Superior temporal gyrus (tissue), 1 donor: ENCODE data around the gene TANGO2.

ENCODE experiments used
- DNase-seq: peaks from one replicate; pipeline ENCODE4 v3.0.0-alpha.2; 2016; ENCODE audit errors: extremely low spot score

The TANGO2 gene

DNA sequence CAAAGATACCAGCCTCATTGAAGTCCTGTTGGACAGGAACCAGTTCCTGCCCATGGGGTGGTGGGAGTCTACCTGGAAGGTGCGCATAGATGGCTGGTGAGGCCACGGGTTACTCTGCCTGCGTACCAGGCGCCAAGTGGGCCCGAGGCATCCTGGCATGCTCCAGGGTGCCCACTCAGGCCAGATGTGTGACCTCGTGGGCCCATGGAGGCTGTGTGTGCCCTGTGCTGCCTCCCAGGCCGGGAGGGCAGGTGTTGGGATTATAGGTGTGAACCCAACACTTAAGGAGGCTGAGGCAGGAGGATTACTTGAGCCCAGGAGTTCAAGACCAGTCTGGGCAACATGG lies 23.1 kb downstream of the TANGO2 start:
- DNase-seq: no peak

DNA sequence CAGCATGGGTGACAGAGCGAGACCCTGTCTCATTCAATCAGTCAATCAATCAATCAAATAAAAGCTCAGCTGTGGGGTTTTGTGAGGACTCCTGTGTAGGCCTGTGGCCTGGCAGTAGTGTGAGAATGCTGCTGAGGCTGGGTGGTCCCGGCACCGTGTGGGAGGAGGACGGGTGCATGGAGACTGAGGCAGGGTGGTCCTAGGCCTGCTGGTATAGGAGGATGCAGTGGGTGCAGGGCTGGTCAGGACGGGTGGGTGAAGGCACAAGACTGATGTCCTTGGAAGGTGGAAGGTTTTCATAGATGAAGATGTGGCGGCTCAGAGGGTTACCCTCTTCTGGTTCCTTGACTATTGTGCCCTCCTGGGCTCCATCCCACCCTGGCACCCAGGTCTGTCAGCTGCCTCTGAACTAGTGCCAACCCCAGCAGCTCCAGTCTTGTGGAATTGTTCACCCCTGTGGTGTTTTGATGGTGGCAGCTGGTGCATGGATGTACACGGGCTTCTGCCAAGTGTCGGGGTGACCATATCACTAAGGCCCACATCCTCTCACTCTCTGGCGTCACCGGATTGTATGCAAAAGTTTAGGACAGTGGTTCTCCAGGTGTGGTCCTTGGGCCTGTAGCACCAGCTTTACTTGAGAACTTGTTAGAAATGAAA lies 23.7 kb downstream of the TANGO2 start:
- DNase-seq: no peak

DNA sequence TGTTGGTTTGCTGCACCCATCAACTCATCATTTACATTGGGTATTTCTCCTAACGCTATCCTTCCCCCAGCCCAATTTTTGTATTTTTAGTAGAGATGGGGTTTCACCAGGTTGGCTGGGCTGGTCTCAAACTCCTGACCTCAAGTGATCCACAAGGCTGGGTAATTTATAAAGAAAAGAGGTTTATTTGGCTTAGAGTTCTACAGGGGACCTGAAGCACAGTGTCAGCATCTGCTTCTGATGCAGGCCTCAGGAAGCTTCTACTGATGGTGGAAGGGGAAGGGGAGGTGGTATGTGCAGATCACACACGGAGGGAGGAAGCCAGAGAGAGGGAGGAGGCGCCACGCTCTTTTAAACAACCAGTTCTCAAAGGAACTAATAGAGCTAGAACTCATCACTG lies 25.8 kb downstream of the TANGO2 start:
- DNase-seq: no peak

DNA sequence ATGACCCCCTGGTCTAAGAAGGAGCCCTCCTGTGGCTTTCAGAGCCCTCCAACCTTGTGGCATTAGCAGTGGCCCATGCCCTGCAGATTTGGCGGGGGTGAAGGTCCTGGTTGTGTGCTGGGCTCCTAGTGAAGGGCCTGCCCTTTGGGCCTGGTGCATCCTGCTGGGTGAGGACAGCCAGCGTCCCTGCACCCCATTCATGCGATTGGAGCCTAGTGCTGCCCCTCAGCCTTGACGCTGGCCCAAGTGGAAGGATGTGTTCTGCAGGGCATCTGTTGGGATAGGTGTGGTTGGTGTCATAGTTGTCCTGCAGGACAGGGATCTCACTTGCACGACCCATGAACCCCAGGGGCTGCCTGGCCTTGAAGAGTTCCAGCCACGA lies 31.0 kb downstream of the TANGO2 start:
- DNase-seq: no peak

DNA sequence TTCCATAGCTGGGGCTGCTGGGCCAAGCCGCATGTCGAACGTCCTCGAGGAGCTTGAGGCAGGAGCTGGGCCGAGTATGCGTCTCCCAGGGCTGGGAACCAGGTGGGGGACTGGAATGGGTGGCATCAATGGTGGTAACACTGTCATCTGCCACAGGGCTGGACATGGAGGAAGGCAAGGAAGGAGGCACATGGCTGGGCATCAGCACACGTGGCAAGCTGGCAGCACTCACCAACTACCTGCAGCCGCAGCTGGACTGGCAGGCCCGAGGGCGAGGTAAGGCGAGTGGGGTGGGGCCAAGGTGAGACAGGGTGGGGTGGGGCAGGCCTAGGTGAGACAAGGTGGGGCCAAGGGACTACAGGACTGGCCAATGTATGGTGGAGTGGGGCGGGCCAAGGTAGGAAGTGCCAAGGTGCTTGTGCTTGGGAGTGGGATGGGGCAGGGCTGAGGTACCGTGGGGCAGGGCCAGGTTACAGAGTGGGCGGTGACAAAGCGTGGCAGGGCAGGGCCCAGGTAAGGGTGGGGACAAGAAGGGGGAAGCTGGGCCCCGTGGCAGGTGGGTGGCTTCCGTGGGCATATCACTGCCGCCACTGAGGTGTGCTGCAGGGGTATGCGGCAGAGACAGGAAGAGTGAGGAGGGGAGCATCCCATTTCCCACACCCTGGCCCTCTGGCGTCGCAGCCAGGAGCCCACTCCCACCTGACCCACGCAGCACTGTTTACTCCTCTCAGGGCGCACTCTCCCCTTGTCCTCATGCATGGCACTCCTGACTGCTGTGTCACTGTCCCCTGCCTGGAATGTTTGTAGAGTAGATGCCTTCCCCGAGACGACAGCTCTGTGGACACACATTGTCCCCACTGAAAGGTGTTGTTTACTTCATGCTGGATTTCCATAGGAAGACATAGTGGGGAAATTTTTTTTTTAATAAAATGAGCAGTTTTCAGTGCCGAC lies 31.7 kb downstream of the TANGO2 start:
- DNase-seq: no peak

DNA sequence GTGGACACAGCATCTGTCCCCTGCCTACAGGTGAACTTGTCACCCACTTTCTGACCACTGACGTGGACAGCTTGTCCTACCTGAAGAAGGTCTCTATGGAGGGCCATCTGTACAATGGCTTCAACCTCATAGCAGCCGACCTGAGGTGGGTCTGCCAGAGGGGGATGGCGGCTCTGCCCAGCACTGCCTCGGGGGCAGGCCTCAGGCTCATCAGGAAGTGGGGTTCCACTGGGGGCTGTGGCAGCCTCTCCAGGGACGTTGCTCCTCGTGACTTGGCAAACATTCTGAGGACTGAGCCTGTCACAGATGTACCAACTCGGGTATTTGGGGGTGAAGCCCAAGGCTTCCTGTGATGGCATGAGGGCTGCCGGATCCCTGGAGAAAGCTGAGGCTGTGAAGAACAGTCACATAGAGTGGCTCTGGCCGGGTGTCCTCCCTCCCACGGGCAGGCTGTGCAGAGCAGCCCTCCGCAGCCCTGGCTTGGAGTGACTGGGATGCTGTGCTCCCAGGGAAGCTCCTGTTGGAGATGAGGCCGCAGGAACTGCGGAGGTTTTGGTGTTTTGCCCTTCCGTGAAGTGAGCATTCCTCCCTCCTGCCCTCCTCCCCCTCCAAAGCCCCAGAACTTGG lies 32.6 kb downstream of the TANGO2 start:
- no peak for DNase-seq

DNA sequence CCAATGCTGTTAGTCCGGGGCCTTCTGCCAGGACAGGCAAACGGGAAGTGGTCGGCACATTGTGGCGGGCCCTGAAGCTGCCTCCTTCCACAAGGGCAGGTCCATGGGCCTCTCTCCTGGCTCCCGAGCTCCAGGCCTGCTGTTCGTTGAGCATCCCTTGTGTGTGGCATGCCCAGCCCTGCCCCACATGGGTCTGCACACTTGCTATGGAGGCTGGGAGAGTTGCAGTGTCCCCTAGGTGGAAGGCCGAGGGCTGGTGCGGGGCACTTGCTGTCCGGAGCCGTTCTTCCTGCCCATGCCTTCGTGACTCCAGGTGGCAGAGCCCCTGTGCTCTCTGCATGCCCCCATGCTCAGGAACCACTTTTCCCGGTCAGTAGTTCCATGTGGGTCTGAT lies 33.1 kb downstream of the TANGO2 start:
- no peak for DNase-seq

DNA sequence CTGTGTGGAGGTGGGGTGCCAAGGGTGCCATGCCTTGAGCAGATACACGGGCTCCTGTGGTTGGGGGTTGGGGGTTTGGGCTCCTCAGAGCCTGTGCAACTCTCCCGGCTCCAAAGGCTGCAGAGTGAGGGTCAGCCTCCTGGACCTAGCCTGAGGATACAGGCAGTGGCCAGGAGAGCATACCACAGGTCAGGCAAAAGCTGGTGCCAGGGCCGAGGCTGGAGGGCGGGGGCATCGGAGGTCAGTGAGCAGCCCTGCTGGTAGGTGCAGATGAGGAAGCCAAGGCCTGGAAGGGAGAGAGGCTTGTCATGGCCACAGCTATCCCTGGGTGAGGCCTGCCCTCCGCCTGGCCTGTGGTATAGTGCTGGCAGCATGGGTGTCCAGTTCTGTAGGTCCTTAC lies 33.6 kb downstream of the TANGO2 start:
- DNase-seq: no peak

DNA sequence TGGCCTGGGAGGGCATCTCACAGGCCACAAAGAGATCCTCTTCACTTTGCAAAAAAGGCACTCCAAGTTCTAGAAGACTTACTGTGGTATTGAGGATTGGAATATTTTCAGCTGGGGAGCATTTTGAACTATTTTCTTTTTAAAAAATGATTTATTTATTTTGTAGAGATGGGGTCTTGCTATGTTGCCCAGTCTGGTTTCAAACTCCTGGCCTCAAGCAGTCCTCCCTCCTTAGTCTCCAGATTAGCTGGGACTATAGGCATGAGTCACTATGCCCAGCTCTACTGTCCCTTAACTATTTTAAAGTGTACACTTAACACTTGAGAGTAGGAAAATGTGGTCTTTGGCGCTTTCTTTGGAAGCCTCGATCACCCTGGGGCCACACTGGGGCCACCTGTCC lies 34.2 kb downstream of the TANGO2 start:
- no peak for DNase-seq

DNA sequence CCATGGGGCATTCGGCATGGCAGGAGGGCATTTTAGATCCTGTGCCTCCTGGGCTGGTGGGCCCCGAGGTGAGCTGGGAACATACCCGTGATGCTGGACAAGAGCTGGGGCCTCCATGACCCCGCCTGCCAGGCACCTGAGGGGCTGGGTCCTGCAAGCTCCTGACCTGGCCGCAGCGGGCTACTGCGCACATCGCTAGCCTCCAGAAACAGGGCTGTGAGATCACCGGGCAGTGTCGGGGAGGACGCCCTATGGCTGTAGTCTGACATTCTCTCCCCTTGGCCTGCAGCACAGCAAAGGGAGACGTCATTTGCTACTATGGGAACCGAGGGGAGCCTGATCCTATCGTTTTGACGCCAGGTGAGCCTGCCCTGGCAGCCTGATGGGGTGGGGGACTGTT lies 34.7 kb downstream of the TANGO2 start:
- DNase-seq: no peak

DNA sequence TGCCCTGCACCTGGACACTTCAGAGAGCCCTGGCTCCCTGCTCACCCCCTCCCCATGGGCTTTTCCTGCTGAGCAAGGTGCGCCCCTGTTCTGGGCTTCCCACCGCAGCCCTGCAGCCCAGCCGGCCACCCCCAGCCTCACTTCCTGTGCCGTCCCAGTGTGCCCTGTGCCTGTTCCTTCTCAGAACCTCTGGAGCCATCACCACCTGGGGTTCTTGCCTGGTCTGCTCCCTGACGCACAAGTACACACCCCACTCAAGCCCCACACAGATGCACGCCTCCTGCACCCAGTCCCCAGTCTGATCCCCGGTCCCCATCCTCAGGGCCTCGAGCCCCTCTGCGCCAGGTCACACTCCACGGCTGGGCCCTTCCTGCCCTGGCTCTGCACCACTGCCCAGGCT lies 35.3 kb downstream of the TANGO2 start:
- DNase-seq: no peak

DNA sequence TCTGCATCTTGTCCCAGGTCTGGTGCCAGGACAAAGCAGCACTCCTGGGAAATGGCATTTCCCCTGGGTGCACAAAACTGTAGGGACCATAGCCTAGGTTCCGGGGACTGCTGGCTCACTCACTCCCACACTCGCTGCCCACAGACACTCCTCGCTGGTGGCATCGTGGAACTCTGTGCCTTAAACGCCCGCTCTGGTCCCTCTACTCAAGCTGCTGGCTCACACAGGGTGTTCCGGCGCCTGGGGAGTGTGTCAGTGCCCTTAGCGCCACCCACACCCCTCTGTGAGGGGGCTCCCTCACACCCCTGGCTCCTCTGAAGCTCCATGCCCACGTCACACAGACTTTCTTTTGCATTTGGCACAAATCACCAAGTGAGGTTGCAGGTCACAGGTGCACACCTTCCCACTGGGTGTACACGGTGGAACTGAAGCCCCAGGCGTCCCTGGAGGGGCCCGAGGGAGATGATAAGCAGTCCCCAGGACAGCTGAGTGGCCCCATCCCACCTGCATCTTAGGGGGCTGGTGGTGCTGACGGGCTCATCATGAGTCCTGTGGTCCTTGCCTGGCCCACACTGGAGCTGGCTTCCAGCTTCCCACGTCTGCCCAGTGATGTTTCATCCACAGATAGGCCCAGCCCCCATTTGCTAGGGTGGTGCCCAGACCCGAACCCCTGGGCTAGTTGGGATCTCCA lies 35.9 kb downstream of the TANGO2 start:
- DNase-seq: no peak

DNA sequence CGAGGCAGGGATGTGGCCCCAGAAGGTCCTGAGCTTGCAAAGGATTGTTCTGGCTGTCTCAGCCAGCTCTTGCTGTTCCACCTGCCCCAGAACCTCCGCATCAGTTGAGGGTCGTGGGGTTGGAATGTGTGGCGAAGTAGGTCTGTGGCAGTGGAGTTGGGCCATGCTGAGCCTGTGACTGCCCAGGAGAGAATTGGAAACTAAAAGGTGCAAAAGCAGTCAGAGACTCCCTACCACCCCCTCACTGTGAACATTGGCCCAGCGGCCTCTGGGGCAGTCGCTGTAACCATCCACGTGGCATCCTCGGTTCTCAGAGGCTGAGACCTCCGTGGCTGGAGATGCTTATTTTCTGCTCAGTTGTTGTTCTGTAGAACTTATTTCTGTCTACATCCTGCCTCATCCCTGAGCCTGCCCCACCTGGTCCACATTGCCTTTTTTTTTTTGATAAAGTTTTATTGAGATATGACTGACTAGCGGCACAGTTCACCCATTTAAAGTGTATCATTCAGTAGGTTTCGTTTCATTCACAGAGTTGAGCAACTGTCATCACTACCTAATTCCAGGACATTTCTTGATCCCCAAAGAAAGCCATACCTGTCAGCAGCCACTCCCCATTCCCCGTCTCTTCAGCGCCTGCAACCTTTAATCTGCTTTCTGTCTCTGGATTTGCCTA lies 36.8 kb downstream of the TANGO2 start:
- no peak for DNase-seq

DNA sequence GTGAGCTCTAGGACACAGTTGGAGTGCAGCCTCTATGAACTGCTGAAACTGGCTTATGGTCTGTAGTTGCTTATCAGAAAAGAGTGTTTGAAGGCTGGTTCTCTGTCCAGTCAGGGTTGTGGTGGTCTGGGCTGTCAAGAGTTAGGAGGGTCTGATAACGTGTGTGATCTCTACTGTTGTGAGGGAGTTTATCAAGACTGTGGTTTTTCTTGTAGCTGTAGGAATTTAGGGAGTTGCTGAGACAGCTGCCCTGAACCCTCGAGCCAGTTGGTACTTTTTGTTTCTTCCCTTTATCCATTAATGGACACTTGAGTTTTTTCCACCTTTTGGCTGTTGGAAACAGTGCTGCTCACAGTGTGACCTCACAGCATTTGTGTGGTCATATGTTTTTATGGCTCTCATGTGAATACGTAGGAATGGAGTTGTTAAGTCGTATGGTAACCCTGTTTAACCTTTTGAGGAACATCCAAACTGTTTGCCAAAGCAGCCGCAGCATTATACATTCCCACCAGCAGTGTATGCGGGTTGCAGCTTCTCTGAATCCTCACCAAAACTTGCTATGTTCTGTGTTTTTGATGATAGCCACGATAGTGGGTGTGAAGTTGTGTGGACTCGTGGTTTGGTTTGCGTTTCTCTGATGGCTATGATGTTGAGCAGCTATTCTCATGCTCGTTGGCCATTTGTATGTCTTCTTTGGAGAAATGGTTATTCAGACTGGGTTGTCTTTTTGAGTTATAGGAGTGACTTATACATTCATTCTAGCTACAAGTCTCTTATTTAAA lies 38.3 kb downstream of the TANGO2 start:
- DNase-seq: no peak

DNA sequence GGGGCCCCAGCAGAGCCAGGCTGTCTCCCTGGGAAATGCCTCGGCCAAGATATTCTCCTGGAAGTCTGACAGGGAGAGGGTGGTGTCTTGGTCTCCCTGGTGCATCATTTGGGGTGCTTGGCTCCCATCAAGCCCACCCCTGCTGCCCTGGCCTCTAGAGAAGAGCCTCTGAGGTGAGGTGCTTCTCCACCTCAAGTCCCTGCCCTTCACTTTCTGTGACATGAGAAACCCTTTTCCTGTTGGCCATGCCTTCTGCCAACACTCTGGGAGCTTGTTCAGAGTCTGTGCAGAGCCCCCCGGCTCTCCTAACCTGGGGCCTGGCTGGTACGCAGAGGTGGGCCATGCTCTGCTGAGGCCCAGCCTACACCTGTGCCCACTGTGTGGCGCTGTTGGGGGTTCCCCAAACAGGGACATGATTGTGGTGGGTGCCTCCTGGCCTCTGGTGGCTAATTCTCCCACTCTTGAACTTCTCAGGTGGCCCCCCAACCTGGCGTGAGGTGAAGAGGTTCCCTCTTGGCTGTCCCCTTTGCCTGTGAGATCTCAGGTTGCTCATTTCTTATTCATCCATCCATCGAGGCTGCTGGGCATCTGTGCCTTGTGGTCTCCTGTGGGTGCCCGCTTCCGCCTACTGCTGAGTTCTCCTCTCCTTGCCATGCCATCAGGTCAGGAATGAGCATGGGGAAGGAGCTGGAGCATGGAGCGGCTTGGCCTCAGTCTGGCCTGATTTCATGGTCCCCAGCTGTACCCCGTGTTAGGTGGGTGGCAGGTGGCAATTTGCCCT lies 40.0 kb downstream of the TANGO2 start:
- DNase-seq: no peak

DNA sequence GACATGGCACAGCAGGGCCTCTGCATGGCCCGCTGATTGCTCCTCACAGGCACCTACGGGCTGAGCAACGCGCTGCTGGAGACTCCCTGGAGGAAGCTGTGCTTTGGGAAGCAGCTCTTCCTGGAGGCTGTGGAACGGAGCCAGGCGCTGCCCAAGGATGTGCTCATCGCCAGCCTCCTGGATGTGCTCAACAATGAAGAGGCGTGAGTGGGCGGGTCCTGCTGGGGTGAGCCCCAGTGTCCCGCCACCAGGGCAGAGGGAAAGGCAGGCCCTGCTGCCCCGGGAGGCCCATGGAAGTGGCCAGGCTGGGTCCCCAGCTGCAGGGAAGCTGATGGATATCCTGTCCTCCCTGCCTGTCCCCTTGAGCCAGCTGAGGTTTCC lies 40.6 kb downstream of the TANGO2 start:
- DNase-seq: no peak

DNA sequence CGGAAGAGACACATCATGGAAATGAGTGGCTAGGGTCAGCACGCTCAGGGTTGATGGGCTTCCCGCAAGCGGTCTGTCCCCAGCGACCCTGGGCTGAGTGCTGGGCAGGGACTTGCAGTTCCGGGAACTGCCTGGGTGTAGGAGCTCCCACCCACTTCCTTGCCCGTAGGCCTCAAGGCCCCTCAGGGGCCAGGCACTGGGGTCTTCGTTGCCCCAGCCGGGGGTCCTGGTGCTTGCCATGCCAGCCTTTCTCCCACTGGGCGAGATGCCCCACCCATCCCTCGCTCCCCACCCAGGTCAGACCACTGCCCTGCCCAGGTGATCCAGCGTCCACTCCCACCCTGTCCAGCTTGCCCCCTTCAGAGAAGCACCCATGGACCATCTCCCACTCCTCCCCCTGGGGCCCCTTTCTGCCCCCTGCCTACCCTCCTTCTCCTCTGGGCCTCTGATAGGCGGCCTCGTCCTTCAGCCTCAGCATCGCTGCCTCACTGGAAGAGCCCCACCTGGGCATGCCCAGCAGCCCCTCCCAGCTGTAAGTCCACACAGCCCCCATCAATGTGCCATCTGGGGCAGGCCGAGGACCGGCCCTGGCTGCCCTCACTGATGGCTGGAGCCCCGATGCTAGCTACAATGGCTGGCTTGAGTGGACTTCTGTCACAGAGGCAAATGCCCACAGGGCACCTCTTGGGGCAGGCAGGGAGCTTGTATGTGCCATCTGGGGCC lies 41.3 kb downstream of the TANGO2 start:
- DNase-seq: no peak

DNA sequence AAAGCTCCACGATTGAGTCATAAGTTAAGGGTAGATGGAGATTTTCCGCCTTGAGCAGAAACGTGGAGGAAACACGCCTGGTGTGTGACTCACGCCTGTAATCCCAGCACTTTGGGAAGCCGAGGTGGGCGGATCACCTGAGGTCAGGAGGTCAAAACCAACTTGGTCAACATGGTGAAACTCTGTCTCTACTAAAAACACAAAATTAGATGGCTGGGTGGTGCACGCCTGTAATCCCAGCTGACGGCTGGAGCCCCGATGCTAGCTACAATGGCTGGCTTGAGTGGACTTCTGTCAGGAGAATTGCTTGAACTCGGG lies 41.8 kb downstream of the TANGO2 start:
- no peak for DNase-seq

DNA sequence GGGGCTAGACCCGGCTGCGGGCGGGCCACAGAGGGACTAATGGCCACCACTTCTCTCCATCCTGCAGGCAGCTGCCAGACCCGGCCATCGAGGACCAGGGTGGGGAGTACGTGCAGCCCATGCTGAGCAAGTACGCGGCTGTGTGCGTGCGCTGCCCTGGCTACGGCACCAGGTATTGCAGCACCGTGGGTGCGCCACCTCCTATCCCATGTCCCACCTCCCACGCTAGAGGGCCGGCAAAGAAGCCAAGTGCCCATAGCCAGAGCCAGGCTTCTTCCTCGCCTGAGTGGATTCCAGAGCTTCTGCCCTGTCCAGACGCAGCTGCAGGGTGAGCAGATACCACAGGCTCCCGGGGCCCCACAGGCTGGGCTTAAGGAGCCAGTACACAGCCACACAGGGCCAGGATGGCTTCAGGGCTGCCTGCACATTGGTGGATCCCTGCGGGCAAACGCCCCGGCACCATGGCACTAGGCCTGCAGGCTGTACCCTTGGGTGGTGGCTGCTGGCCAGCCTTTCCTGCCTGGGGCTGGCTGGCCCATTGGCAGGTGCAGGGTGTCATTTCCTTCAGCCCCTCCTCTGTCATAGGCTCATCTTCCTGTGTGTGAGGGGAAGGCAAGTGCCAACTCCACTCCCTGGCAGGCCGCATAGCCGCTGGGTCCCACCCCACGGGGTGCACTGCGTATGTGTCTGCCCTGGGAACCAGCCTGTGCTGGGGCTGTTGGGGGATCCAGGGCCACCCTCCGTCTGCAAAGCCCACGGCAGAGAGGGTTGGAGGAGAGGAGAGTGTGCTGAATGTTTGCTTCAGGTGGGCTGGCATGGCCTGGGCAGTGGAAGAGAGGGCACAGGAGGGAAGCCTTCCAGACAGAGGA lies 42.6 kb downstream of the TANGO2 start:
- DNase-seq: no peak
